Stomach (tissue), 4 donors: ENCODE measurements around the gene SERPINB11.

Source experiments
- CTCF ChIP-seq, 7 experiments: fragments of 450-650 bp in 4 of 7; fragments of 200-600 bp in 3 of 7; sonication (generic) in 3 of 7; IDR thresholded peaks; one replicate each; pipeline ENCODE4 v1.5.1; 2016 to 2019; ENCODE audit warnings: antibody characterized with exemption in 7 of 7, control low read depth in 2 of 7, mild to moderate bottlenecking in 1 of 7
- EP300 ChIP-seq: sonication (generic); formaldehyde crosslinking; IDR thresholded peaks from one replicate; pipeline ENCODE4 v1.6.1; 2017; ENCODE audit warnings: antibody characterized with exemption
- POLR2A ChIP-seq, 4 donors: fragments of 450-650 bp; IDR thresholded peaks; one replicate each; pipeline ENCODE4 v1.6.1; 2016; ENCODE audit warnings: antibody characterized with exemption in 4 of 4, control low read depth in 2 of 4, mild to moderate bottlenecking in 1 of 4, moderate library complexity in 1 of 4
- POLR2AphosphoS5 ChIP-seq, 3 donors: sonication (generic); formaldehyde crosslinking; IDR thresholded peaks; one replicate each; pipeline ENCODE4 v1.6.1; 2016; ENCODE audit warnings: antibody characterized with exemption in 3 of 3

GRCh38 chr18:63664571-63664970 lies 38.2 kb upstream of the SERPINB11 start:
- TF ChIP-seq CTCF (IDR thresholded peaks at IDR 0.05) (no peak), EP300 (no peak), POLR2A (IDR thresholded peaks at IDR 0.05) (no peak), POLR2AphosphoS5 (IDR thresholded peaks at IDR 0.05) (no peak)
